A673 (cell line): ENCODE results near the gene GNAQ. TPM values are rescaled to one million over a fixed set of nuclear protein-coding genes. Genes with fewer than 3 reads are reported as not detected.

Experiments
- BruUV-seq: library from RNA; stranded (reverse); fragments of 400-500 nt; replicated peaks from 2 replicates; lab custom pipeline; 2021; lab: Mats Ljungman, UMichigan
- CTCF ChIA-PET: fragments of 300-600 bp; sonication (Branson Sonifier 250); formaldehyde crosslinking; loops from one replicate; lab custom pipeline; 2022; ENCODE audit warnings: antibody characterized with exemption; lab: Charles Lee
- POLR2A ChIA-PET: fragments of 300-600 bp; sonication (Branson Sonifier 250); formaldehyde crosslinking; loops from one replicate; lab custom pipeline; 2022; ENCODE audit warnings: antibody characterized with exemption; ENCODE audit not compliant: low non-redundant PET; lab: Charles Lee
- DNase-seq: peaks from one replicate; pipeline ENCODE4 v3.0.0-alpha.2; 2015; ENCODE audit warnings: low spot score
- H3K27ac ChIP-seq: fragments of 200-600 bp; sonication (generic); 2 replicates; pipeline ENCODE4 v1.5.1; 2016; ENCODE audit warnings: mixed run types, low read depth, mild to moderate bottlenecking, mixed read lengths, antibody characterized with exemption, low read length; ENCODE audit not compliant: poor library complexity, severe bottlenecking
- H3K27me3 ChIP-seq: fragments of 200-600 bp; sonication (generic); replicated peaks from 2 replicates; pipeline ENCODE4 v1.6.1; 2017; ENCODE audit warnings: mixed run types, low read depth, mild to moderate bottlenecking, mixed read lengths, antibody characterized with exemption, low read length; ENCODE audit not compliant: insufficient read depth, poor library complexity
- H3K36me3 ChIP-seq: fragments of 200-600 bp; sonication (generic); 2 replicates; pipeline ENCODE4 v1.6.1; 2016; ENCODE audit warnings: mixed run types, mild to moderate bottlenecking, mixed read lengths, antibody characterized with exemption, low read length; ENCODE audit not compliant: insufficient read depth, poor library complexity, severe bottlenecking
- H3K4me1 ChIP-seq: fragments of 200-600 bp; sonication (generic); 2 replicates; pipeline ENCODE4 v1.6.1; 2017; ENCODE audit warnings: mixed run types, mild to moderate bottlenecking, mixed read lengths, antibody characterized with exemption, low read length; ENCODE audit not compliant: insufficient read depth, poor library complexity, severe bottlenecking
- H3K4me3 ChIP-seq: fragments of 200-600 bp; sonication (generic); 2 replicates; pipeline ENCODE4 v1.5.1; 2016; ENCODE audit warnings: low read depth, mixed run types, mild to moderate bottlenecking, mixed read lengths, low read length; ENCODE audit not compliant: poor library complexity, severe bottlenecking
- H3K9me3 ChIP-seq: fragments of 200-600 bp; sonication (generic); 2 replicates; pipeline ENCODE4 v1.6.1; 2016; ENCODE audit warnings: mixed run types, low read depth, mild to moderate bottlenecking, mixed read lengths, antibody characterized with exemption, low read length; ENCODE audit not compliant: poor library complexity, severe bottlenecking
- CTCF ChIP-seq: fragments of 300-800, 200-600 bp; sonication (generic); conservative IDR thresholded peaks from 2 replicates; pipeline ENCODE4 v1.5.1; 2017; ENCODE audit warnings: low read depth, mild to moderate bottlenecking, antibody characterized with exemption, low read length, moderate library complexity, mixed read lengths
- EZH2 ChIP-seq: fragments of 200-600 bp; sonication (generic); IDR thresholded peaks from 2 replicates; pipeline ENCODE4 v1.6.1; 2017; ENCODE audit warnings: borderline replicate concordance, low read depth, mild to moderate bottlenecking, mixed read lengths, antibody characterized with exemption, low read length; ENCODE audit not compliant: poor library complexity, severe bottlenecking
- intact Hi-C: fragments of 100-400 bp; cut with micrococcal nuclease; formaldehyde crosslinking; loops from one replicate; pipeline ENCODE4 v1.10.0; 2022; ENCODE audit not compliant: unreplicated experiment
- total RNA-seq: library from RNA; stranded (reverse); gene quantifications from 2 replicates; pipeline ENCODE4 v1.2.3, GENCODE V29; 2021

GNAQ gene
- total RNA-seq, 1 experiment from 2014 or later, result 69.9 TPM

- no peaks in the 10 kb centered on the region for H3K9me3 ChIP-seq
- H3K4me1 ChIP-seq, result peaks cover 32% of the 10 kb centered on the region
- intact Hi-C loops, result no loop called here
- CTCF ChIA-PET, result no interaction called here
- no TSS peak for BruUV-seq
- H3K27ac ChIP-seq, result no peak overlapping the region
- H3K36me3 ChIP-seq, result no peaks in the 10 kb centered on the region
- TF ChIP-seq CTCF (no peak), EZH2 (no peak)
- no peak for DNase-seq
- no peak overlapping the region for H3K4me3 ChIP-seq
- no peaks in the 10 kb centered on the region for H3K27me3 ChIP-seq
- POLR2A ChIA-PET, result no interaction called here
These were observed 118.5 kb downstream of the GNAQ start for GRCh38 chr9:77912895-77913693.

GRCh38 chr9:77911928-77912327 lies 119.7 kb downstream of the GNAQ start:
- TF ChIP-seq CTCF, result no peak
- no peak for TF ChIP-seq EZH2
- intact Hi-C loops, result no loop called here
- no peak for DNase-seq
- Histone ChIP-seq H3K27ac (no peak overlapping the region), H3K4me1 (peaks cover 33% of the 10 kb centered on the region), H3K4me3 (no peak overlapping the region), H3K9me3 (no peaks in the 10 kb centered on the region), H3K27me3 (no peaks in the 10 kb centered on the region), H3K36me3 (no peaks in the 10 kb centered on the region)
- CTCF ChIA-PET, result no interaction called here
- POLR2A ChIA-PET, result no interaction called here
- no TSS peak for BruUV-seq

- Histone ChIP-seq H3K27ac (no peak overlapping the region), H3K9me3 (no peaks in the 10 kb centered on the region), H3K27me3 (no peaks in the 10 kb centered on the region), H3K4me1 (peaks cover 21% of the 10 kb centered on the region), H3K36me3 (no peaks in the 10 kb centered on the region), H3K4me3 (no peak overlapping the region)
- no peak for TF ChIP-seq EZH2
- no peak for TF ChIP-seq CTCF
- DNase-seq, result no peak
- ChIA-PET CTCF (no interaction called here), POLR2A (no interaction called here)
- intact Hi-C loops, result no loop called here
- no TSS peak for BruUV-seq
These were observed 121.4 kb downstream of the GNAQ start for GRCh38 chr9:77910194-77910621.
